Lung (tissue), 12 donors: ENCODE data around the gene GBA3. TPM values are rescaled to one million over a fixed set of nuclear protein-coding genes. Genes with fewer than 3 reads are reported as not detected.

Source experiments
- ATAC-seq: fragments of 200-7000 bp; cut with Tn5 transposase; one replicate; pipeline ENCODE4 v1.9.1; 2020; ENCODE audit warnings: moderate number of reproducible peaks; ENCODE audit not compliant: insufficient read depth, low FRiP score
- DNase-seq, 3 donors: peaks; one replicate each; pipeline ENCODE4 v3.0.0-alpha.2; 2013 to 2017
- H3K27ac ChIP-seq, 2 donors: one replicate each; pipeline ENCODE4 v1.5.1; 2013; ENCODE audit warnings: mild to moderate bottlenecking in 2 of 2, moderate library complexity in 2 of 2, control low read depth in 1 of 2, inconsistent platforms in 1 of 2, low read depth in 1 of 2, low read length in 1 of 2
- H3K27me3 ChIP-seq, 3 donors: one replicate each; pipeline ENCODE4 v1.5.1; 2013; ENCODE audit warnings: low read length in 2 of 3; ENCODE audit not compliant: control insufficient read depth in 3 of 3, insufficient read depth in 3 of 3
- H3K36me3 ChIP-seq, 4 donors: one replicate each; pipeline ENCODE4 v1.5.1; 2013; ENCODE audit warnings: low read length in 4 of 4, mild to moderate bottlenecking in 1 of 4, moderate library complexity in 1 of 4; ENCODE audit not compliant: control insufficient read depth in 4 of 4, insufficient read depth in 4 of 4
- H3K4me1 ChIP-seq, 5 donors: one replicate each; pipeline ENCODE4 v1.5.1; 2013; ENCODE audit warnings: low read length in 5 of 5, mild to moderate bottlenecking in 2 of 5, moderate library complexity in 1 of 5; ENCODE audit not compliant: control insufficient read depth in 5 of 5, insufficient read depth in 5 of 5
- H3K4me3 ChIP-seq: one replicate; pipeline ENCODE4 v1.5.1; 2013; ENCODE audit warnings: mild to moderate bottlenecking, control low read depth, moderate library complexity
- H3K9ac ChIP-seq, 2 donors: one replicate each; pipeline ENCODE4 v1.5.1; 2013; ENCODE audit warnings: low read length in 2 of 2, control low read depth in 1 of 2; ENCODE audit not compliant: insufficient read depth in 1 of 2
- H3K9me3 ChIP-seq, 4 donors: one replicate each; pipeline ENCODE4 v1.5.1; 2013; ENCODE audit warnings: low read length in 3 of 4, mild to moderate bottlenecking in 1 of 4, moderate library complexity in 1 of 4; ENCODE audit not compliant: control insufficient read depth in 4 of 4, insufficient read depth in 3 of 4
- CTCF ChIP-seq: IDR thresholded peaks from 2 replicates; pipeline ENCODE4 v1.5.1; 2012; ENCODE audit warnings: mild to moderate bottlenecking; ENCODE audit errors: control extremely low read depth, extremely low read depth
- WGBS, 2 donors: extraction: QIAGEN DNeasy Blood & Tissue Kit; methylation state at CpG; one replicate each; pipeline ENCODE4 v1.1.7; 2013; 5-methylcytosine and 5-hydroxymethylcytosine counted together
- polyA plus RNA-seq, 2 donors: library from polyadenylated mRNA; stranded (reverse); fragments of 200-250 nt; gene quantifications; one replicate each; pipeline ENCODE4 v1.2.1, GENCODE V29; 2013
- total RNA-seq, 2 donors: library from RNA; depleted of rRNA in 1 of 2; stranded (reverse); fragments of >200 nt in 1 of 2; gene quantifications; one replicate each; pipeline ENCODE4 v1.2.1, GENCODE V29; 2014 to 2021
- donor health status: control.
- donor health status: control.
- donor health status: Bipolar disorder and iron deficiency.
- donor health status: healthy.
- donor health status: DM: yes; HTN: yes; CAD: no.

GBA3 gene
- total and polyA plus RNA-seq, 4 donors: 0.23 to 0.34 (median 0.31) TPM; not detected in 1

GRCh38 chr4:22713841-22714240 is 21.1 kb downstream of the GBA3 start:
- peaks cover 0 to 4% (median 0%) of the 10 kb centered on the region in 4 donors for H3K9me3 ChIP-seq
- no peaks in the 10 kb centered on the region for H3K36me3 ChIP-seq
- TF ChIP-seq CTCF: no peak
- 73 to 74% methylated on average over 1 of the region's 1 CpG for WGBS, 2 donors
- no peaks in the 10 kb centered on the region for H3K27me3 ChIP-seq
- H3K9ac ChIP-seq: no peak overlapping the region
- no peak overlapping the region for H3K4me3 ChIP-seq
- no peak overlapping the region for H3K27ac ChIP-seq
- H3K4me1 ChIP-seq: no peaks in the 10 kb centered on the region
- no peak for DNase-seq
- ATAC-seq: no peak

- no peak for DNase-seq
- no peaks in the 10 kb centered on the region for H3K4me1 ChIP-seq
- H3K9me3 ChIP-seq: peaks cover 0 to 2% (median 0%) of the 10 kb centered on the region in 4 donors
- H3K9ac ChIP-seq: no peak overlapping the region
- no peaks in the 10 kb centered on the region for H3K27me3 ChIP-seq
- TF ChIP-seq CTCF: no peak
- ATAC-seq: no peak
- no peaks in the 10 kb centered on the region for H3K36me3 ChIP-seq
- no peak overlapping the region for H3K4me3 ChIP-seq
- no peak overlapping the region for H3K27ac ChIP-seq
- 71 to 76% methylated on average over 3 of the region's 3 CpGs for WGBS, 2 donors
Observed at GRCh38 chr4:22719218-22719617, 26.5 kb downstream of the GBA3 start.

- no peak for DNase-seq
- 70 to 80% methylated on average over 2 of the region's 2 CpGs for WGBS, 2 donors
- Histone ChIP-seq H3K9me3 (peaks cover 0 to 2% (median 0%) of the 10 kb centered on the region in 4 donors), H3K27me3 (no peaks in the 10 kb centered on the region), H3K9ac (no peak overlapping the region), H3K4me3 (no peak overlapping the region), H3K27ac (no peak overlapping the region), H3K36me3 (no peaks in the 10 kb centered on the region), H3K4me1 (no peaks in the 10 kb centered on the region)
- no peak for ATAC-seq
- TF ChIP-seq CTCF: no peak
Observed at GRCh38 chr4:22720091-22720490, 27.4 kb downstream of the GBA3 start.

- Histone ChIP-seq H3K27me3 (no peaks in the 10 kb centered on the region), H3K9ac (no peak overlapping the region), H3K4me3 (no peak overlapping the region), H3K9me3 (no peaks in the 10 kb centered on the region), H3K27ac (no peak overlapping the region), H3K36me3 (no peaks in the 10 kb centered on the region), H3K4me1 (no peaks in the 10 kb centered on the region)
- ATAC-seq: no peak
- TF ChIP-seq CTCF: no peak
- WGBS, 2 donors: 52% methylated on average over 1 of the region's 1 CpG
- DNase-seq: no peak
Observed at GRCh38 chr4:22721204-22721603, 28.5 kb downstream of the GBA3 start.
